C4-2B (cell line): Measurements from ENCODE around the gene PDE4D.
A peak's percentile ranks its signal among the peaks of the same experiment; 100 is the strongest.
"Not testable (repeated sequence)": the region's sequence is repeated elsewhere in the genome, so short reads cannot be mapped to it uniquely, and the experiment has no call there.

Experiments
- H3K27ac ChIP-seq: fragments of 450-650 bp; 2 replicates; pipeline ENCODE4 v1.5.1; 2017
- ZFX ChIP-seq: fragments of 450-650 bp; IDR thresholded peaks from 2 replicates; pipeline ENCODE4 v1.6.1; 2017
- TF ChIP-seq, protein P1 (sequence below): fragments of 450-650 bp; conservative IDR thresholded peaks from 2 replicates; pipeline ENCODE4 v1.5.1; 2017; ENCODE audit warnings: mild to moderate bottlenecking

Gene PDE4D

DNA sequence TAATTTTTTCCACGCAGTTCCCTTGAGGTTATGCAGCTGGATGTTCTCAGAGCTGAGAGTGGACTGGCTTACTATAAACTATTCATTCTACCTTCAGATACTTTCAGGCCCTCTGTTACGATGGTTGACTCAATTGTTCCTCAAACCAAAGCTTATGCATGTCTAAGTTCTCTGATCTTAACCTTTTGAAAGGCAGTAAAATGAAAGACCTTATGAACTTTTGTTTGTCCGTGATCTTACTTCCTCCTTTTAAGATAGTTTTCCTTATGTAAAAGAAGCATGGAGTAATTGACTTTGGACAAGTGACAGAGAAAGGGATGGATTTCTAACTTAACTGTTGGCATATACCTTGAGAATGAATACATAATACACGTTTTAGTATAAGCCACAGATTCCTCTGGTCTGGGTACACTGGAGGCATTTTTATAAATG, 575.7 kb downstream of the PDE4D start:
- TF ChIP-seq, protein P1, sequence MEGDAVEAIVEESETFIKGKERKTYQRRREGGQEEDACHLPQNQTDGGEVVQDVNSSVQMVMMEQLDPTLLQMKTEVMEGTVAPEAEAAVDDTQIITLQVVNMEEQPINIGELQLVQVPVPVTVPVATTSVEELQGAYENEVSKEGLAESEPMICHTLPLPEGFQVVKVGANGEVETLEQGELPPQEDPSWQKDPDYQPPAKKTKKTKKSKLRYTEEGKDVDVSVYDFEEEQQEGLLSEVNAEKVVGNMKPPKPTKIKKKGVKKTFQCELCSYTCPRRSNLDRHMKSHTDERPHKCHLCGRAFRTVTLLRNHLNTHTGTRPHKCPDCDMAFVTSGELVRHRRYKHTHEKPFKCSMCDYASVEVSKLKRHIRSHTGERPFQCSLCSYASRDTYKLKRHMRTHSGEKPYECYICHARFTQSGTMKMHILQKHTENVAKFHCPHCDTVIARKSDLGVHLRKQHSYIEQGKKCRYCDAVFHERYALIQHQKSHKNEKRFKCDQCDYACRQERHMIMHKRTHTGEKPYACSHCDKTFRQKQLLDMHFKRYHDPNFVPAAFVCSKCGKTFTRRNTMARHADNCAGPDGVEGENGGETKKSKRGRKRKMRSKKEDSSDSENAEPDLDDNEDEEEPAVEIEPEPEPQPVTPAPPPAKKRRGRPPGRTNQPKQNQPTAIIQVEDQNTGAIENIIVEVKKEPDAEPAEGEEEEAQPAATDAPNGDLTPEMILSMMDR: no peak
- no peak for TF ChIP-seq ZFX
- peak overlapping the region; percentile 100 for H3K27ac ChIP-seq

DNA sequence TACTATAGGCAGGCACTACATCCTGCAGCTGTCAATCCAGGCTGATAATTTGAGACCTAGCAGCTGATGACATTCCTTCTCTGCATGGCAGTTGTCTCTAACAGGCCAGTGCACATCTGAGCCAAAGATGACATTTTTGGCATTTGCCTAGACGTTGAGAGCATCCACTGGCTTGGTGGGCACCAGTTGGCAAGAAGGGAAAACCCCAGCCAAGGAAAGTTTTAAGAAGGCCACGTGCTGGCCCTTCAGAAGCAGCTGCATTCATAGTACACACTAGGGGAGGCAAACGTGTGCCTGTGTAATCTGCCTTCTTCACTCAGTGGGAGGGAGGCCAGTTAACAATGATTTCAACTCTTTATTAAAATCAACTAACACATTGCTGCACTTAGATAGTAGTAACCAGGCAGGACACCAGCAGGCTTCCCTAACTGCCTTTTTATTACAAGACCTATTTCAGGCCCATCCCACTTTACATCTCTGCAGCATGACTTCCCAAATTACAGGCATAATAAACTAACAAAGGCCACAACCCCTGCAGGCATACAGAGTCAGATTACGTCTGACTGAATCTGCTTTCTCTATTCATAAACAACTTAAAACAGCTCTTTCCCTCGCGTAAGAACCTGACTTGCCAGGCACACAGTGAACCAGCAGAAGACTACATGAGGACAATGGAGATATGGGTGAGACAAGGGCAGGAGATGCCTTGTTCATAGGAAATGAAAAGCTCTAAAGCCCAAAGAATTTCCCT, 576.3 kb downstream of the PDE4D start:
- 0 out of 2 replicates have a peak, but pooled peaks have one; percentile 17 for TF ChIP-seq ZFX
- TF ChIP-seq, protein P1: no peak
- peak overlapping the region; percentile 100 for H3K27ac ChIP-seq

DNA sequence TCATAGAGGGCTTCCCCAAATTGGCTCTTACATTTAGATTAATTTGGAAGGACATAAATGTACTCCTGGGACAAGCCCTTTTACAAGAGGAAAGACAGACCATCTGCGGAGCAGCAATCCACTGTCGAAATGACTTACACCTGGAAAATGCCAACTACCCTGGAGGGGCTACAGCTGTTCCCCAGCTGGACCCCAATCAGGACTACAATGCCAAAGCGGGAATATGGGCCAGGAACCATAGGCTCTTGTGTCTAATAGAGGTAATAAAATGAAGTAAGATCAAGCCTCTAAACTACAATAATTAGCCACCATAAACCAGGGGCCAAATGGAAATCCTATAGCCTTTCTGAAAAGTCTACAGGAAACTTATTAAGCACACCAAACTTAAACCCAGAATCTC, 581.3 kb downstream of the PDE4D start:
- no peak overlapping the region for H3K27ac ChIP-seq
- TF ChIP-seq ZFX: no peak

DNA sequence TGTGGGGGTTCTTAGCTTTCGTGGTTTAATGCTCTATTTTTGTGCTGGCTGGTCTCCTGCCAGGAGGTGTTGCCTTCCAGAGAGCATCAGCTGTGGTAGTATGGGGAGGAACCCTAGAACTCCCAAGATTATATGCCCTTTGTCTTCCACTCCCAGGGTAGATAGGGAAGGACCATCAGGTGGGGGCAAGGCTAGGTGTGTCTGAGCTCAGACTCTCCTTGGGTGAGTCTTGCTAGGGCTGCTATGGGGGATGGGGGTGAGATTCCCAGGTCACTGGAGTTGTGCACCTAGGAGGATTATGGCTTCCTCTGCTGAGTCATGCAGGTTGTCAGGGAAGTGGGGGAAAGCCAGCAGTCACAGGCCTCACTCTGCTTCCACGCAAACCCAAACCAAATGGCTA, 584.8 kb downstream of the PDE4D start:
- peak overlapping the region; percentile 25 for H3K27ac ChIP-seq

DNA sequence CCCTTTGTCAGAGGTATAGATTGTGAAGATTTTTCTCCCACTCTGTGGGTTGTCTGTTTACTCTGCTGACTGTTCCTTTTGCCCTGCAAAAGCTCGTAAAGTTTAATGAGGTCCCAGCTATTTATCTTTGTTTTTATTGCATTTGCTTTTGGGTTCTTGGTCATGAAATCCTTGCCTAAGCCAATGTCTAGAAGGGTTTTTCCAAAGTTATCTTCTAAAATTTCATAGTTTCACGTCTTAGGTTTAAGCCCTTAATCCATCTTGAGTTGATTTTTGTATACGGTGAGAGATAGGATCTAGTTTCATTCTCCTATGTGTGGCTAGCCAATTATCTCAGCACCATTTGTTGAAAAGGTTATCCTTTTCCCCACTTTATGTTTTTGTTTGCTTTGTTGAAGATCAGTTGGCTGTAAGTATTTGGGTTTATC, 590.2 kb downstream of the PDE4D start:
- H3K27ac ChIP-seq: not testable (repeated sequence)

DNA sequence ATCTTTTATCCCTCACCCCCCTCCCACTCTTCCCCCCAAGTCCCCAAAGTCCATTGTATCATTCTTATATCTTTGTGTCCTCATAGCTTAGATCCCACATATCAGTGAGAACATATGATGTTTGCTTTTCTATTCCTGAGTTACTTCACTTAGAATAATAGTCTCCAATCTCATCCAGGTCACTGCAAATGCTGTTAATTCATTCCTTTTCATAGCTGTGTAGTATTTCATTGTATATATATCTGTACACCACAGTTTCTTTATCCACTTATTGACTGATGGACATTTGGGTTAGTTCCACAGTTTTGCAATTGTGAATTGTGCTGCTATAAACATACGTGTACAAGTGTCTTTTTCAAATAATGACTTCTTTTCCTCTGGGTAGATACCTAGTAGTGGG, 591.0 kb downstream of the PDE4D start:
- H3K27ac ChIP-seq: not testable (repeated sequence)

DNA sequence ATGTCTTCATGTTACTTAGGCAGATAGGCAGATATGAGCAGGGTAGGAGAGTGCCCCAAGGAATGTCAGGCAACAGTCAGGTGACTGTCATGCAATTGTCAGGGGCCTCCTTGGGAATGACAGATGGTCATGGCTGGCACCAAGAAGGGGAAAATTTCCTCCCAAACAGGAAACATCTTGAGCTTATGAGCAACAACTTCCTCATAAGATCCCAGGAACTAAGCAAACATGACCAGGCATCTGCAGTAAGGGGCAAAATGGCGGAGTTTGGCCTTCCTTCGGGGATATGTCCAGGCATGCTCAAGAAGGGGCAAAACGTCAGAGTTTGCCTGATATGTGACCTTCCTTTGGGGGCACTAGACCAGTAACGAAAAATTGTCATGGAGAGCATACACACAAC, 591.8 kb downstream of the PDE4D start:
- H3K27ac ChIP-seq: peak overlapping the region; percentile 55

DNA sequence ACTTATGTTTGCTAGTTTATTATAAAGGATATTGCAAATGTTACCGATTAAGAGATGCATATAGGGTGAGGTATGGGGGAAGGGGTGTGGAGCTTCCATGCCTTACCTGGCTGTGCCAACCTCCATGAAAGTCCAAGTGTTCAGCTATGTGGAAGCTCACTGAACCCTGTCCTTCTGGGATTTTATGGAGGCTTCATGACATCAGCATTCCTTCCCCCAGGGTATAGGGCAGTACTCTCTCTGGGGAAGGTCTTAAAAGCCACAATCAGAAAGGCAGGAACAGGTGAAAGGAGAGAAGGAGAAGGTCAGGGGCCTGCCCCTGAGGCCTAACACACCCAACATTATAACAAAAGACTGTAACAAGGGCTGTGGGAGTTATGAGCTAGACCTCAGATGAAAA, 592.6 kb downstream of the PDE4D start:
- peak overlapping the region; percentile 10; the same call in 1 of the 2 replicates for H3K27ac ChIP-seq
- TF ChIP-seq ZFX: no peak
- TF ChIP-seq, protein P1: no peak

More for the DNA sequence above, 591.8 kb downstream of the PDE4D start:
- TF ChIP-seq, protein P1: no peak
- TF ChIP-seq ZFX: no peak

DNA sequence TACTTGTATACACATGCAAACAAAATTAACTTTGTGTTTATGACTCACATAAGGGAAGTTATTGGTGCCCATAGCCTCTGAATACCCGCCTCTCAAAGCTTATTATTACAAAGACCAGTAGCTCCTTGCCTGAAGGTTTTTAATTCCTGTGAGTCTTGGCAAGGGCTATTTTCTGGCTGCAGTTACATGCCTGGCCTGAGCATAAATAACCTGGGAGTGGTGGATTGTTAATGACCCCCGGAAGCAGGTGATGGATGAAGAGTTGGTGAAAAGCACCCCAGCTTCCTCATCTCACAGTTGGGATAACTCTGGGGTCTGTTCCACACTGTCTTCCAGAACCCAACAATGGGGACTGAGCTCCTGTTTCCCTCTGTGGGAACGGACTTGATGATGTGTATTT, 594.5 kb downstream of the PDE4D start:
- TF ChIP-seq, protein P1: no peak
- no peak for TF ChIP-seq ZFX

More for the DNA sequence above, 594.5 kb downstream of the PDE4D start:
- no peak overlapping the region for H3K27ac ChIP-seq
